ENCODE measurements around the gene VOPP1. TPM values are rescaled to one million over a fixed set of nuclear protein-coding genes. Genes with fewer than 3 reads are reported as not detected.
"Not testable (repeated sequence)": the region's sequence is repeated elsewhere in the genome, so short reads cannot be mapped to it uniquely, and the experiment has no call there.

The VOPP1 gene
- total RNA-seq, 4 donors from 2014 or later = 22.1 to 79.2 (median 73.9) TPM

- WGBS, 2 donors (ENCODE audit: low coverage in 1 of 2) = 89 to 90% methylated on average over 14 to 22 of the region's 22 CpGs
- Histone ChIP-seq H3K4me3 (no peak overlapping the region), H3K36me3 (no peaks in the 10 kb centered on the region), H3K27me3 (no peaks in the 10 kb centered on the region), H3K27ac (no peak overlapping the region), H3K9me3 (no peaks in the 10 kb centered on the region), H3K4me1 (no peaks in the 10 kb centered on the region)
- no peak for DNase-seq
- in situ Hi-C loops (cut with MboI; ENCODE audit: low pct_ligation_motif_present in 1 of 4, low pct_unique_long_range_greater_than_20kb in 1 of 4, low sequenced_read_pairs in 3 of 4) (loop anchor here in 1 of 4 donors (25.0 kb wide), 1 partner anchor 112 kb away; no protein-coding TSS in a partner anchor), intact Hi-C loops (cut with DNase I; ENCODE audit: low total_unique reads) (no loop called here)
- TF ChIP-seq POLR2A (IDR thresholded peaks at IDR 0.05) (no peak), EP300 (IDR thresholded peaks at IDR 0.05; ENCODE audit: low read depth) (no peak), POLR2AphosphoS5 (IDR thresholded peaks at IDR 0.05) (no peak)
- TF ChIP-seq, protein P1, sequence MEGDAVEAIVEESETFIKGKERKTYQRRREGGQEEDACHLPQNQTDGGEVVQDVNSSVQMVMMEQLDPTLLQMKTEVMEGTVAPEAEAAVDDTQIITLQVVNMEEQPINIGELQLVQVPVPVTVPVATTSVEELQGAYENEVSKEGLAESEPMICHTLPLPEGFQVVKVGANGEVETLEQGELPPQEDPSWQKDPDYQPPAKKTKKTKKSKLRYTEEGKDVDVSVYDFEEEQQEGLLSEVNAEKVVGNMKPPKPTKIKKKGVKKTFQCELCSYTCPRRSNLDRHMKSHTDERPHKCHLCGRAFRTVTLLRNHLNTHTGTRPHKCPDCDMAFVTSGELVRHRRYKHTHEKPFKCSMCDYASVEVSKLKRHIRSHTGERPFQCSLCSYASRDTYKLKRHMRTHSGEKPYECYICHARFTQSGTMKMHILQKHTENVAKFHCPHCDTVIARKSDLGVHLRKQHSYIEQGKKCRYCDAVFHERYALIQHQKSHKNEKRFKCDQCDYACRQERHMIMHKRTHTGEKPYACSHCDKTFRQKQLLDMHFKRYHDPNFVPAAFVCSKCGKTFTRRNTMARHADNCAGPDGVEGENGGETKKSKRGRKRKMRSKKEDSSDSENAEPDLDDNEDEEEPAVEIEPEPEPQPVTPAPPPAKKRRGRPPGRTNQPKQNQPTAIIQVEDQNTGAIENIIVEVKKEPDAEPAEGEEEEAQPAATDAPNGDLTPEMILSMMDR (IDR thresholded peaks at IDR 0.05) = no peak
These were observed 97.1 kb downstream of the VOPP1 start for GRCh38 chr7:55474944-55475854.

DNA sequence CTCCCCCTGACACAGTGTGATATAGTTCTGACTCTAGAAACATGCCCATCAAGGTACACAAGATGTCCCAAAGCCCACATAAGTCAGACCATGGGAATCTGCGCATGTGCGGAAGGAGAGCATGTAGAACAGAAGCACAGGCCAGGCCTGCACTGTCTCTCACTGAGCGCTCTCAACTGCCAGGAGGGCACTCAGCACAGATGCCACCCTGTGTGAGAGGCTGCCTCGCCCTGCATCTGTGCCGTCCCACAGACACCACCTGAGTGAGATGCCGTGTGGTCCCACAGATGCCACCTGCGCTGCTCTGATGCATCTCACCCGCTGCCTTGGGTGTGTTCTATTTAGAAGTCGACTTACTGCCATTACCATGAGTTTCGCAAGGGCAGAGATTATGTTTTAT, 98.4 kb downstream of the VOPP1 start:
- no peak overlapping the region for H3K27ac ChIP-seq
- no peaks in the 10 kb centered on the region for H3K36me3 ChIP-seq
- intact Hi-C loops (cut with DNase I; ENCODE audit: low total_unique reads) (no loop called here), in situ Hi-C loops (cut with MboI; ENCODE audit: low pct_ligation_motif_present in 1 of 4, low pct_unique_long_range_greater_than_20kb in 1 of 4, low sequenced_read_pairs in 3 of 4) (loop anchor here in 1 of 4 donors (25.0 kb wide), 1 partner anchor 113 kb away; no protein-coding TSS in a partner anchor)
- no peak for DNase-seq
- H3K27me3 ChIP-seq = no peaks in the 10 kb centered on the region
- no peaks in the 10 kb centered on the region for H3K9me3 ChIP-seq
- no peak overlapping the region for H3K4me3 ChIP-seq
- 94 to 97% methylated on average over 2 to 10 of the region's 10 CpGs for WGBS, 2 donors (ENCODE audit: low coverage in 1 of 2)
- TF ChIP-seq, protein P1 (IDR thresholded peaks at IDR 0.05) = no peak
- TF ChIP-seq POLR2AphosphoS5 (IDR thresholded peaks at IDR 0.05) (no peak), POLR2A (IDR thresholded peaks at IDR 0.05) (no peak), EP300 (IDR thresholded peaks at IDR 0.05; ENCODE audit: low read depth) (no peak)
- no peaks in the 10 kb centered on the region for H3K4me1 ChIP-seq

DNA sequence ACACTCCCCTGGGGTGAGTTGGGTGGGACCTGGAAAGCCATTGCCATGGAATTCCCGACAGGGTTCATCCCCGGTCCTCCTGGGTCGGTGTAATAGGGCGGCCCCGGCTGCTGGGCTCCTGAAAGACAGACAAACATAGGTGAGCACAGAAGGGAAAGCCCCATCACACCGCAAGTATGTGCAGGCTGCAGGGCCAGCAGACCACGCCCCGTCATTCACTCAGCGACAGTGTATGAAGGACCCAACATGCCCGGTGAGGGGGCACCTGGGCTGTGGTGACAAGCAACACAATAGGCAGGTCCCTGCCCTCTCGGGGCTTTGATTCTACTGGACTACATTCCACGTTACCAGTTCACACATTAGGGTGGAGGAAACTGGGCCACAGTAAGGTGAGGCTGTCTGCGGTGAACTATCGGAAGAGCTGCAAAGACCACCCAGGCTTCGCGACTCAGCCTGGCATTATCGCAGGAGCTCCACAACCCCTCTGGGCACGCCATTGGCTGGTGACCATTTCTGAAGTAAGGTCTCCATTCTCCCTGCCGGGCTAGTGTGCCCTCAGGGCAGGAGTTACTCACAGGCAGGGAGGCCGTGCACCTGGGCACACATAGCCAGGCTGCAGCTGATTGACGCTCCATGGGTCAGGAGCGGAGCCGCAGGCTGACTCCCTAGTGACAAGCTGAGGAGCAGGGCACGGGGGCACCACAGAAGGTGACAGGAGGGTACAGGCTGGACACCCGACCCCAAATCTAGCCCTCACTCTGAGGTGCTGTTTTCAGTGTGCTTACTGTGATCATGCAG, 99.2 kb downstream of the VOPP1 start:
- Histone ChIP-seq H3K27me3 (no peaks in the 10 kb centered on the region), H3K9me3 (no peaks in the 10 kb centered on the region), H3K27ac (no peak overlapping the region), H3K4me1 (no peaks in the 10 kb centered on the region), H3K36me3 (no peaks in the 10 kb centered on the region), H3K4me3 (no peak overlapping the region)
- DNase-seq = no peak
- TF ChIP-seq, protein P1 (IDR thresholded peaks at IDR 0.05) = no peak
- TF ChIP-seq POLR2AphosphoS5 (IDR thresholded peaks at IDR 0.05) (no peak), EP300 (IDR thresholded peaks at IDR 0.05; ENCODE audit: low read depth) (no peak), POLR2A (IDR thresholded peaks at IDR 0.05) (no peak)
- in situ Hi-C loops (cut with MboI; ENCODE audit: low pct_ligation_motif_present in 1 of 4, low pct_unique_long_range_greater_than_20kb in 1 of 4, low sequenced_read_pairs in 3 of 4) (loop anchor here in 1 of 4 donors (25.0 kb wide), 1 partner anchor 114 kb away; no protein-coding TSS in a partner anchor), intact Hi-C loops (cut with DNase I; ENCODE audit: low total_unique reads) (no loop called here)
- 81 to 89% methylated on average over 5 to 23 of the region's 25 CpGs for WGBS, 2 donors (ENCODE audit: low coverage in 1 of 2)

DNA sequence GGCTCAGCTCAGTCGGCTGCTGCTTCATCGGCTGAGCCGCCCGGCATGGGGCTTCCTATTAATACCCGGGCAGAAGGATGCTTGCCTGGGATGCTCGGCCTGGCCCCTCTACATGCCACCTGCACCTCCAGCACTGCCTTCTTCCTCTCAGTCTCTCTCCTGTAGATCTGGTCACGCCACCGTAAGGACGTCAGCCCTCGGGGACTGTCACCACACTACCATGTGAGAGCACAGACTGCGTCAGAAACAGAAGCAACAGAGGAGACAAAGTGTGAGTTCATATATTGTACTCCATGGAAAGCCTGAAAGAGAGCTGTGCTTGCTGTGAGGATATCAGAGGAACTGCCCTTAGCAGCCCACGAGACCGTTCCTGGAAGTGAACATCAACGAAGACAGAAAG, 99.9 kb downstream of the VOPP1 start:
- DNase-seq; H3K4me3 ChIP-seq; intact Hi-C loops (cut with DNase I; ENCODE audit: low total_unique reads); H3K36me3 ChIP-seq; H3K27me3 ChIP-seq; H3K9me3 ChIP-seq; H3K27ac ChIP-seq; H3K4me1 ChIP-seq: not testable (repeated sequence)
- in situ Hi-C loops (cut with MboI; ENCODE audit: low pct_ligation_motif_present in 1 of 4, low pct_unique_long_range_greater_than_20kb in 1 of 4, low sequenced_read_pairs in 3 of 4) = loop anchor here in 1 of 4 donors (25.0 kb wide), 1 partner anchor 115 kb away; no protein-coding TSS in a partner anchor
- no CpG with 5 or more reads among the region's 14 CpGs for WGBS, 2 donors (ENCODE audit: low coverage in 1 of 2)

DNA sequence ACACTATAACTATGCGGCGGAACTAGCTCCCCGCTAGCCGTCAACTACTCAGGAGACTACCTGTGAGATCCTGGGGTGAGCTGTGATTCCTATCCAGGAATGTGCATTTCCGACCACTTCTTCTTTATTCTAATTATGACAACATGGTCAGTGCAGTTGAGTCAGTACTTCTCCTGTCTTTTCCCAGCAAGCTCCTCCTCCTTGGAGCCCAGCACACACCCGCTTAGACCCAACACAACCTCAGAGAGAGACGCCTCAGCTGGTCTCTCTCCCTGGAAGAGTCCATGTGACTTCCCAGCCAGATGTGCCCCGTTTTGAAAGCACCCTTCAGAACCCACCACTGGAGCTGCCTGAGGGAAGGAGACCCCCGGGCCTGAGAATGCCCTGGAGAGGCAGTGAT, 100.7 kb downstream of the VOPP1 start:
- H3K36me3 ChIP-seq; intact Hi-C loops (cut with DNase I; ENCODE audit: low total_unique reads); DNase-seq; H3K27ac ChIP-seq; H3K27me3 ChIP-seq; H3K9me3 ChIP-seq; H3K4me3 ChIP-seq; H3K4me1 ChIP-seq: not testable (repeated sequence)
- 92% methylated on average over 2 of the region's 9 CpGs; no CpG with 5 or more reads in 1 of the 2 donors for WGBS, 2 donors (ENCODE audit: low coverage in 1 of 2)
- in situ Hi-C loops (cut with MboI; ENCODE audit: low pct_ligation_motif_present in 1 of 4, low pct_unique_long_range_greater_than_20kb in 1 of 4, low sequenced_read_pairs in 3 of 4) = loop anchor here in 1 of 4 donors (25.0 kb wide), 1 partner anchor 116 kb away; no protein-coding TSS in a partner anchor

Measured in transverse colon (tissue), 4 donors.